CD4-positive, alpha-beta T cell treated with Interleukin-6 for 4 hours (primary cell): ENCODE data around the gene CASZ1.
A peak's percentile ranks its signal among the peaks of the same experiment; 100 is the strongest.

Experiments
- DNase-seq: peaks from one replicate; pipeline ENCODE4 v3.0.0-alpha.2; 2020; ENCODE audit warnings: mixed read lengths

CASZ1 gene

GRCh38 chr1:10703702-10704101 is 92.7 kb downstream of the CASZ1 start:
- no peak for DNase-seq

- no peak for DNase-seq
These were observed 95.3 kb downstream of the CASZ1 start for GRCh38 chr1:10701145-10701544.

- no peak for DNase-seq
These were observed 97.0 kb downstream of the CASZ1 start for GRCh38 chr1:10699470-10699835.

GRCh38 chr1:10698726-10699469 is 97.5 kb downstream of the CASZ1 start:
- DNase-seq = no peak

- DNase-seq = no peak
These were observed 98.8 kb downstream of the CASZ1 start for GRCh38 chr1:10697621-10698160.

- DNase-seq = peak; percentile 14
These were observed 99.5 kb downstream of the CASZ1 start for GRCh38 chr1:10696977-10697376.

- DNase-seq = peak; percentile 85
These were observed 101.5 kb downstream of the CASZ1 start for GRCh38 chr1:10694633-10695627.

- DNase-seq = peak; percentile 76
These were observed 102.2 kb downstream of the CASZ1 start for GRCh38 chr1:10694274-10694632.

GRCh38 chr1:10693497-10694273 is 102.8 kb downstream of the CASZ1 start:
- DNase-seq = peak; percentile 62

- DNase-seq = no peak
These were observed 103.3 kb downstream of the CASZ1 start for GRCh38 chr1:10693152-10693496.

GRCh38 chr1:10692401-10693021 is 103.9 kb downstream of the CASZ1 start:
- peak; percentile 74 for DNase-seq

- no peak for DNase-seq
These were observed 104.7 kb downstream of the CASZ1 start for GRCh38 chr1:10691740-10692125.

GRCh38 chr1:10691075-10691739 is 105.2 kb downstream of the CASZ1 start:
- no peak for DNase-seq

GRCh38 chr1:10690484-10690883 is 106.0 kb downstream of the CASZ1 start:
- DNase-seq = no peak

- no peak for DNase-seq
These were observed 108.0 kb downstream of the CASZ1 start for GRCh38 chr1:10688409-10688786.

- DNase-seq = no peak
These were observed 108.6 kb downstream of the CASZ1 start for GRCh38 chr1:10687782-10688408.

GRCh38 chr1:10687251-10687651 is 109.2 kb downstream of the CASZ1 start:
- DNase-seq = no peak

- no peak for DNase-seq
These were observed 109.9 kb downstream of the CASZ1 start for GRCh38 chr1:10686404-10687040.

GRCh38 chr1:10685808-10686403 is 110.5 kb downstream of the CASZ1 start:
- no peak for DNase-seq

- DNase-seq = no peak
These were observed 111.1 kb downstream of the CASZ1 start for GRCh38 chr1:10685196-10685807.
